AG09319 (cell line): ENCODE results near the gene RAP1GAP2.

Experiments used
- DNase-seq: peaks from one replicate; pipeline ENCODE4 v3.0.0-alpha.2; 2010; ENCODE audit warnings: low read depth; ENCODE audit errors: extremely low read depth
- CTCF ChIP-seq: IDR thresholded peaks from 2 replicates; pipeline ENCODE4 v1.5.1; 2011; ENCODE audit warnings: low read depth, mild to moderate bottlenecking, inconsistent platforms, low read length, moderate library complexity

Gene RAP1GAP2

GRCh38 chr17:3033741-3034577 is 237.7 kb downstream of the RAP1GAP2 start:
- no peak for TF ChIP-seq CTCF
- no peak for DNase-seq

- DNase-seq, result no peak
- no peak for TF ChIP-seq CTCF
Measured at GRCh38 chr17:3034578-3034920, 238.3 kb downstream of the RAP1GAP2 start.

GRCh38 chr17:3035256-3035967 is 239.2 kb downstream of the RAP1GAP2 start:
- DNase-seq, result no peak
- no peak for TF ChIP-seq CTCF

GRCh38 chr17:3035968-3036280 is 239.7 kb downstream of the RAP1GAP2 start:
- no peak for DNase-seq
- no peak for TF ChIP-seq CTCF

- TF ChIP-seq CTCF, result no peak
- DNase-seq, result no peak
Measured at GRCh38 chr17:3036800-3037199, 240.6 kb downstream of the RAP1GAP2 start.

GRCh38 chr17:3037259-3037658 is 241.0 kb downstream of the RAP1GAP2 start:
- TF ChIP-seq CTCF, result no peak
- no peak for DNase-seq

- no peak for DNase-seq
Measured at GRCh38 chr17:3038941-3039340, 242.7 kb downstream of the RAP1GAP2 start.

More at GRCh38 chr17:3038941-3039340, 242.7 kb downstream of the RAP1GAP2 start:
- no peak for TF ChIP-seq CTCF
